OCI-LY7 (cell line): ENCODE results near the gene NME2.

Experiments
- EZH2phosphoT487 ChIP-seq: fragments of 200-600 bp; sonication (generic); IDR thresholded peaks from 2 replicates; pipeline ENCODE4 v1.6.1; 2018; ENCODE audit warnings: low read depth, borderline replicate concordance, mild to moderate bottlenecking, mixed run types, antibody characterized with exemption, low read length, moderate library complexity, mixed read lengths
- TF ChIP-seq, protein P1 (sequence below): fragments of 200-600 bp; sonication (generic); conservative IDR thresholded peaks from 2 replicates; pipeline ENCODE4 v1.5.1; 2014; ENCODE audit warnings: mild to moderate bottlenecking, antibody characterized with exemption, low read length, moderate library complexity, mixed read lengths

DNA sequence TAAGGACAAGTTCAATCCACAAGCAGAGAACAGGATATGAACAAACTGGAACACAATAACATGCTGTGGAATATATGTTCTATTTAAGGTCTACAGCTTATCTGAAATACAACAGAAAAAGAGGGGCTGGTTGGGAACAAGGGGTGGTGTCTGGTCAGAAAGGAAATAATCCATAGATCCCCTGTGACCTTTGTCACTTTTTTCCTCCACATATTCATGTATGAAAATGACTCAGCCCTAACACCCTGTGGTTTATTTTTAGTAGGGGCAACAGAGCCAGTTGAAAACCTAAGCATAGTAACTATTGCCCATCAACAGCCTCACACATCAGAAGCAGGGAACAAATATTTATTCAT lies 33.3 kb upstream of the NME2 start:
- TF ChIP-seq, protein P1, sequence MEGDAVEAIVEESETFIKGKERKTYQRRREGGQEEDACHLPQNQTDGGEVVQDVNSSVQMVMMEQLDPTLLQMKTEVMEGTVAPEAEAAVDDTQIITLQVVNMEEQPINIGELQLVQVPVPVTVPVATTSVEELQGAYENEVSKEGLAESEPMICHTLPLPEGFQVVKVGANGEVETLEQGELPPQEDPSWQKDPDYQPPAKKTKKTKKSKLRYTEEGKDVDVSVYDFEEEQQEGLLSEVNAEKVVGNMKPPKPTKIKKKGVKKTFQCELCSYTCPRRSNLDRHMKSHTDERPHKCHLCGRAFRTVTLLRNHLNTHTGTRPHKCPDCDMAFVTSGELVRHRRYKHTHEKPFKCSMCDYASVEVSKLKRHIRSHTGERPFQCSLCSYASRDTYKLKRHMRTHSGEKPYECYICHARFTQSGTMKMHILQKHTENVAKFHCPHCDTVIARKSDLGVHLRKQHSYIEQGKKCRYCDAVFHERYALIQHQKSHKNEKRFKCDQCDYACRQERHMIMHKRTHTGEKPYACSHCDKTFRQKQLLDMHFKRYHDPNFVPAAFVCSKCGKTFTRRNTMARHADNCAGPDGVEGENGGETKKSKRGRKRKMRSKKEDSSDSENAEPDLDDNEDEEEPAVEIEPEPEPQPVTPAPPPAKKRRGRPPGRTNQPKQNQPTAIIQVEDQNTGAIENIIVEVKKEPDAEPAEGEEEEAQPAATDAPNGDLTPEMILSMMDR: no peak
- TF ChIP-seq EZH2phosphoT487: no peak
